ENCODE measurements around the gene EFNA4. TPM values are rescaled to one million over a fixed set of nuclear protein-coding genes. Genes with fewer than 3 reads are reported as not detected.

The EFNA4 gene
- total RNA-seq, 1 donor from 2014 or later, result 10.7 TPM

DNA sequence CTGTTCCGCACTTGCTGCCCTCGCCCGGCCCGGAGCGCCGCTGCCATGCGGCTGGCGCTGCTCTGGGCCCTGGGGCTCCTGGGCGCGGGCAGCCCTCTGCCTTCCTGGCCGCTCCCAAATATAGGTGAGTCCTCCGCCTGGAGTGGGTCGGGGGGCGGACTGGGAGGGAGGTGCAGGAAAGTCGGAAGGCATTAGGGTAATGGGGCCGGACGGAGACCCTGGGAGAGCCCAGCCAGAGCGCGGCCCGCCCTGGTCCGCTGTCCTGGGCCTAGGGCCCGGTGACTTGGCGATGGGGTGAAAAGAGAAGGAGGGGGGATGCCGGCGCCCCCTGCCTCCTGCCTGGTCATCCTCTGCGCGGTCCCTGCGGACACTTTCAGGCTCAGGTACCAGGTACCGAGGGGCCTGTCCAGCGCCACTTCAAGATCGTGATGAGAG, 12.2 kb upstream of the EFNA4 start:
- no peaks in the 10 kb centered on the region for H3K36me3 Mint-ChIP-seq
- no peak overlapping the region for H3K27ac ChIP-seq
- H4K20me1 ChIP-seq (ENCODE audit: low read depth), result peaks cover 16% of the 10 kb centered on the region
- no peaks in the 10 kb centered on the region for H3K9me3 Mint-ChIP-seq
- DNase-seq (ENCODE audit: low spot score), result no peak
- H3K27me3 Mint-ChIP-seq (ENCODE audit: insufficient read depth, low read depth), result peaks cover 11% of the 10 kb centered on the region
- no peaks in the 10 kb centered on the region for H3K79me2 ChIP-seq (ENCODE audit: low read depth)
- H3F3A ChIP-seq (ENCODE audit: low read depth), result peaks cover 25% of the 10 kb centered on the region
- H3K27ac Mint-ChIP-seq, result no peak overlapping the region
- H3K4me2 ChIP-seq, result peak overlapping the region; percentile 89
- no peaks in the 10 kb centered on the region for H3K36me3 ChIP-seq
- H3K4me3 Mint-ChIP-seq, result peak overlapping the region; percentile 84
- H2AFZ ChIP-seq (replicated peaks), result peak overlapping the region; percentile 86
- peaks cover 42% of the 10 kb centered on the region for H3K4me1 Mint-ChIP-seq
- no peak overlapping the region for H3K9ac ChIP-seq
- H3K4me1 ChIP-seq, result peaks cover 16% of the 10 kb centered on the region
- H3K4me3 ChIP-seq, result peak overlapping the region; percentile 72
- H3K27me3 ChIP-seq, result peaks cover 20% of the 10 kb centered on the region
- TF ChIP-seq EZH2 (IDR thresholded peaks at IDR 0.05), result no peak
- TF ChIP-seq, protein P1, sequence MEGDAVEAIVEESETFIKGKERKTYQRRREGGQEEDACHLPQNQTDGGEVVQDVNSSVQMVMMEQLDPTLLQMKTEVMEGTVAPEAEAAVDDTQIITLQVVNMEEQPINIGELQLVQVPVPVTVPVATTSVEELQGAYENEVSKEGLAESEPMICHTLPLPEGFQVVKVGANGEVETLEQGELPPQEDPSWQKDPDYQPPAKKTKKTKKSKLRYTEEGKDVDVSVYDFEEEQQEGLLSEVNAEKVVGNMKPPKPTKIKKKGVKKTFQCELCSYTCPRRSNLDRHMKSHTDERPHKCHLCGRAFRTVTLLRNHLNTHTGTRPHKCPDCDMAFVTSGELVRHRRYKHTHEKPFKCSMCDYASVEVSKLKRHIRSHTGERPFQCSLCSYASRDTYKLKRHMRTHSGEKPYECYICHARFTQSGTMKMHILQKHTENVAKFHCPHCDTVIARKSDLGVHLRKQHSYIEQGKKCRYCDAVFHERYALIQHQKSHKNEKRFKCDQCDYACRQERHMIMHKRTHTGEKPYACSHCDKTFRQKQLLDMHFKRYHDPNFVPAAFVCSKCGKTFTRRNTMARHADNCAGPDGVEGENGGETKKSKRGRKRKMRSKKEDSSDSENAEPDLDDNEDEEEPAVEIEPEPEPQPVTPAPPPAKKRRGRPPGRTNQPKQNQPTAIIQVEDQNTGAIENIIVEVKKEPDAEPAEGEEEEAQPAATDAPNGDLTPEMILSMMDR (IDR thresholded peaks at IDR 0.05), result no peak
- no peak for TF ChIP-seq EZH2phosphoT487 (IDR thresholded peaks at IDR 0.05)
- H3K9me3 ChIP-seq (ENCODE audit: low read depth), result no peaks in the 10 kb centered on the region

DNA sequence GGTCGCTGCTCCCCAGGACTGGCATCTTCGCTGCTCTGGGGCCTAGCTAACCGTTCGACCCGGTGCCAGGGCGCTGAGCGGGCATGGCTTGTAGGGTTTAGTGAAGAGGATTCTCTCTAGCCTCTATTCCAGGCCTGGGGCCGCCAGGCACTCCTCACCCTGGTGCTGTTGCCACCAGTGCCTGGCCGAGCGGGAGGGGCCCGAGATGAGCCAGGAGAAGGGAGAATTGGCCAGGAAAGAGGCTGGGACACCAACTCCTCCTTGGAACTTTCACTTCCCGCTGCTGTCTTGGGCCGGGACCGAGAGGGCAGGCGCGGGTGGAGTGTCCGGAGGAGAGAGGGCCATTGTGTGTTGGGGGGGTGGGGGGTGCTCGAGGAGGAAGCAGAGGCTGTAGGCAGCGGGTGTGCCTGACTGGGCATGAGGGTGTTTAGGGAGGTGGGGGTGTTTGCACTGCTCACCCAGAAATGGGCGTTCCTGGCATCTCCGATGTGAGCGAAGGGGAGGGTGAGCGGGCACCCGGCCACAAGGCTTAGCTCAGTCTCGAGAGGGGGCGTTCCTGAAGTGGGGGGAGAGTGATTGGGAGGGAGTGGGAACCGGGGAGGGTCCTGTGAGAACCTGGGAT, 11.7 kb upstream of the EFNA4 start:
- H2AFZ ChIP-seq (replicated peaks), result peak overlapping the region; percentile 86
- H3K4me2 ChIP-seq, result peak overlapping the region; percentile 89
- no peak overlapping the region for H3K27ac Mint-ChIP-seq
- H3K9me3 Mint-ChIP-seq, result no peaks in the 10 kb centered on the region
- H3K27me3 ChIP-seq, result peaks cover 20% of the 10 kb centered on the region
- peaks cover 41% of the 10 kb centered on the region for H3K4me1 Mint-ChIP-seq
- H3K4me1 ChIP-seq, result peaks cover 16% of the 10 kb centered on the region
- no peaks in the 10 kb centered on the region for H3K79me2 ChIP-seq (ENCODE audit: low read depth)
- no peak overlapping the region for H3K27ac ChIP-seq
- peaks cover 16% of the 10 kb centered on the region for H4K20me1 ChIP-seq (ENCODE audit: low read depth)
- peak overlapping the region; percentile 72 for H3K4me3 ChIP-seq
- DNase-seq (ENCODE audit: low spot score), result peak; percentile 54
- peaks cover 25% of the 10 kb centered on the region for H3F3A ChIP-seq (ENCODE audit: low read depth)
- TF ChIP-seq, protein P1 (IDR thresholded peaks at IDR 0.05), result no peak
- TF ChIP-seq EZH2phosphoT487 (IDR thresholded peaks at IDR 0.05) (no peak), EZH2 (IDR thresholded peaks at IDR 0.05) (no peak)
- H3K36me3 ChIP-seq, result no peaks in the 10 kb centered on the region
- H3K4me3 Mint-ChIP-seq, result peak overlapping the region; percentile 84
- H3K36me3 Mint-ChIP-seq, result no peaks in the 10 kb centered on the region
- peaks cover 11% of the 10 kb centered on the region for H3K27me3 Mint-ChIP-seq (ENCODE audit: insufficient read depth, low read depth)
- no peak overlapping the region for H3K9ac ChIP-seq
- H3K9me3 ChIP-seq (ENCODE audit: low read depth), result no peaks in the 10 kb centered on the region

DNA sequence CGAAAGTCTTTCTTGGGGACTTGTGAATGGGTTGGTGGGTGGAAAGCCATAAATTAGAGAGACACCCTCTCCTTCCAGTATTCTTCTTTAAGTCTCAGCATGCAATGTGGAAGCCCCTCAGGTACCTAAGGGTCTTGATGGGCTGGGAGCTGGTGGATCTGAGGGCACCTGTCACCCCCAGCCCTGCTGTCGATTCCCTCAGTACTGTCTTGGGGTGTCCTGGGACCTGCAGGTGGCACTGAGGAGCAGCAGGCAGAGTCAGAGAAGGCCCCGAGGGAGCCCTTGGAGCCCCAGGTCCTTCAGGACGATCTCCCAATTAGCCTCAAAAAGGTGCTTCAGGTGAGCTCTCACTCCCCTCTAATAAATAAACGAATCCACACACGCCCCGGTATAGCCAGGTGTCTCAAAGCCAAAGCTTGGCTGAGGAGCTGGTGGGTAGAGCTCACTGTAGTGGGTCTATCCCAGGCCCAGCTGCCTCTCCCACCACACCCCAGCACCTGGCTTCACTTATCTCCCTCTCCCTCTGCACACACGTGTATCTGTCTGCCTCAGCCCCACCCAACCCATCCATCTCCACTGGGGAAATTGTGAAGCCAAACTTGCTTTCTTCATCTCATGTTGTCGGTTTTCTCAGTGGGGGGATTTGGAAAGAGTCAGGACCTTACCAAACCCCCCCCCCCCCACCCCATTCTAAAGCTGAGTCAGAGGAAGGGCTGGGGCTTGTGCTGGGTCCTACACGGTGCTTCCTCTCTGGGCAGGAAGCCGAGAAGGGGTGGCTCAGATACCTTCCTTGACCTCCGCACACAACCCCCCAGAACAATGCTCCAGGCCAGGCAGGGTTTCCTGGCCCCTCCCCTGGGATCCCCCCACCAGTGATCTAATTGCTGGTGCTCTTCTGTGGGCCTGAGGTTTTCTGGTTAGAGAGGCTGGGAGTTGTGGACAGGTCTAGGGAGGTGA, 10.8 kb upstream of the EFNA4 start:
- Mint-ChIP-seq H3K4me3 (peak overlapping the region; percentile 84), H3K36me3 (no peaks in the 10 kb centered on the region), H3K27ac (no peak overlapping the region), H3K9me3 (no peaks in the 10 kb centered on the region), H3K27me3 (ENCODE audit: insufficient read depth, low read depth) (peaks cover 7% of the 10 kb centered on the region), H3K4me1 (peaks cover 36% of the 10 kb centered on the region)
- no peak overlapping the region for H3K9ac ChIP-seq
- no peak overlapping the region for H3K27ac ChIP-seq
- H3K4me3 ChIP-seq, result peak overlapping the region; percentile 72
- H3K9me3 ChIP-seq (ENCODE audit: low read depth), result no peaks in the 10 kb centered on the region
- peak overlapping the region; percentile 89 for H3K4me2 ChIP-seq
- peaks cover 16% of the 10 kb centered on the region for H3K4me1 ChIP-seq
- peaks cover 20% of the 10 kb centered on the region for H3K27me3 ChIP-seq
- H4K20me1 ChIP-seq (ENCODE audit: low read depth), result peaks cover 16% of the 10 kb centered on the region
- no peaks in the 10 kb centered on the region for H3K79me2 ChIP-seq (ENCODE audit: low read depth)
- H3K36me3 ChIP-seq, result no peaks in the 10 kb centered on the region
- no peak overlapping the region for H2AFZ ChIP-seq (replicated peaks)
- peaks cover 25% of the 10 kb centered on the region for H3F3A ChIP-seq (ENCODE audit: low read depth)
- peak; percentile 32 for DNase-seq (ENCODE audit: low spot score)
- TF ChIP-seq, protein P1 (IDR thresholded peaks at IDR 0.05), result peak; percentile 42
- TF ChIP-seq EZH2phosphoT487 (IDR thresholded peaks at IDR 0.05) (no peak), EZH2 (IDR thresholded peaks at IDR 0.05) (no peak)
